ENCODE measurements around the gene COMMD9. TPM values are rescaled to one million over a fixed set of nuclear protein-coding genes. Genes with fewer than 3 reads are reported as not detected.

COMMD9 gene
- total and polyA plus RNA-seq, 2 of the 4 experiments (the other 2 are of a cell fraction) = 50.7 to 58.3 TPM

- no peaks in the 10 kb centered on the region for H3K9me3 ChIP-seq (ENCODE audit: control insufficient read depth, insufficient read depth, low read length)
- no peak overlapping the region for H2BK20ac ChIP-seq (ENCODE audit: low read depth, low read length)
- no peaks in the 10 kb centered on the region for H3K9me1 ChIP-seq (ENCODE audit: insufficient read depth, low read length)
- in situ Hi-C loops (cut with MboI; ENCODE audit: low sequenced_read_pairs) (no loop called here), dilution Hi-C loops (cut with HindIII; ENCODE audit: low sequenced_read_pairs, unreplicated experiment) (no loop called here), intact Hi-C loops (cut with micrococcal nuclease) (no loop called here)
- TF ChIP-seq NFE2L2 (IDR thresholded peaks at IDR 0.05; ENCODE audit: low read depth, low read length) (no peak), MXI1 (IDR thresholded peaks at IDR 0.05; ENCODE audit: borderline replicate concordance, low read depth, low read length) (no peak), SMC3 (IDR thresholded peaks at IDR 0.05; ENCODE audit: low read depth, low read length) (no peak), CEBPB (IDR thresholded peaks at IDR 0.05; ENCODE audit: low read depth, low read length) (peak; percentile 67)
- peak overlapping the region; percentile 80 for H2AK9ac ChIP-seq (replicated peaks; ENCODE audit: low read depth, low read length, poor library complexity)
- H2BK5ac ChIP-seq (ENCODE audit: low read depth, low read length, poor library complexity, severe bottlenecking) = no peak overlapping the region
- peaks cover 7 to 21% of the 10 kb centered on the region in 2 experiments for H3K79me1 ChIP-seq (ENCODE audit: low read depth in 1 of 2, low read length in 2 of 2)
- no peak overlapping the region; the same call in 1 of the 2 replicates for H3K18ac ChIP-seq (ENCODE audit: low read depth, low read length)
- peak overlapping the region; percentile 95 for H2AFZ ChIP-seq (replicated peaks; ENCODE audit: low read length, poor library complexity)
- H3K27ac ChIP-seq (ENCODE audit: insufficient read depth, low read length) = peak overlapping the region; percentile 54
- peak overlapping the region; percentile 82 to 99 for H4K8ac ChIP-seq (ENCODE audit: low read depth in 2 of 2, low read length in 2 of 2)
- H3K14ac ChIP-seq (replicated peaks; ENCODE audit: low read depth, low read length) = peak overlapping the region; percentile 84
- H3K4me3 ChIP-seq (ENCODE audit: insufficient read depth, low read depth, low read length) = peak overlapping the region; percentile 89
- H2BK120ac ChIP-seq (ENCODE audit: low read depth, low read length) = peak overlapping the region; percentile 40; the same call in 1 of the 2 replicates
- no peaks in the 10 kb centered on the region for H3K4me1 ChIP-seq (ENCODE audit: control insufficient read depth, insufficient read depth, low read length)
- H2BK15ac ChIP-seq (ENCODE audit: low read depth, low read length) = no peak overlapping the region
- peak overlapping the region; percentile 78; the same call in 1 of the 2 replicates for H4K91ac ChIP-seq (ENCODE audit: insufficient read depth, low read depth, low read length)
- ChIA-PET CTCF (interaction anchor here (0.6 kb wide), 1 partner anchor 204 kb away, joined by 3 read pairs; no protein-coding TSS in a partner anchor), POLR2A (ENCODE audit: unreplicated experiment) (interaction anchor here (1.0 kb wide), 1 partner anchor 175 kb away, joined by 6 read pairs; no protein-coding TSS in a partner anchor)
- no peak for DNase-seq
- peak overlapping the region; percentile 71 for H3K56ac ChIP-seq (ENCODE audit: extremely low read depth, insufficient read depth, low read length)
- no peaks in the 10 kb centered on the region for H4K20me1 ChIP-seq (ENCODE audit: insufficient read depth, low read length)
- H3K27me3 ChIP-seq (ENCODE audit: control insufficient read depth, insufficient read depth, low read length) = no peaks in the 10 kb centered on the region
- H3K4me2 ChIP-seq (ENCODE audit: low read depth, low read length) = peak overlapping the region; percentile 98
- no peak for ATAC-seq (ENCODE audit: low read depth)
- H3K9ac ChIP-seq (ENCODE audit: low read depth, low read length) = peak overlapping the region; percentile 88
- WGBS, 2 experiments (ENCODE audit: extremely low coverage in 2 of 2, insufficient read length in 1 of 2) = 18% methylated on average over 9 of the region's 31 CpGs; no CpG with 5 or more reads in 1 of the 2 experiments
- H2AK5ac ChIP-seq (ENCODE audit: low read depth, low read length) = no peak overlapping the region
- H3K23ac ChIP-seq (ENCODE audit: low read depth, low read length) = peak overlapping the region; percentile 72; the same call in 1 of the 2 replicates
- peak overlapping the region; percentile 83 for H3K4ac ChIP-seq (ENCODE audit: low read depth, low read length)
- H4K5ac ChIP-seq (ENCODE audit: low read depth, low read length) = peak overlapping the region; percentile 95
- H3K36me3 ChIP-seq (ENCODE audit: control insufficient read depth, insufficient read depth, low read length) = no peaks in the 10 kb centered on the region
- BruUV-seq (replicated peaks) = no TSS peak
These were observed 590 bp downstream of the COMMD9 start for GRCh38 chr11:36288442-36289225.
